KG1 (cell line): Measurements from ENCODE around the gene PHKG1.
A peak's percentile ranks its signal among the peaks of the same experiment; 100 is the strongest.
"Not testable (repeated sequence)": the region's sequence is repeated elsewhere in the genome, so short reads cannot be mapped to it uniquely, and the experiment has no call there.

Source experiments
- DNase-seq: peaks from one replicate; lab custom pipeline; 2025; lab: John Stamatoyannopoulos, UW

PHKG1 gene

DNA sequence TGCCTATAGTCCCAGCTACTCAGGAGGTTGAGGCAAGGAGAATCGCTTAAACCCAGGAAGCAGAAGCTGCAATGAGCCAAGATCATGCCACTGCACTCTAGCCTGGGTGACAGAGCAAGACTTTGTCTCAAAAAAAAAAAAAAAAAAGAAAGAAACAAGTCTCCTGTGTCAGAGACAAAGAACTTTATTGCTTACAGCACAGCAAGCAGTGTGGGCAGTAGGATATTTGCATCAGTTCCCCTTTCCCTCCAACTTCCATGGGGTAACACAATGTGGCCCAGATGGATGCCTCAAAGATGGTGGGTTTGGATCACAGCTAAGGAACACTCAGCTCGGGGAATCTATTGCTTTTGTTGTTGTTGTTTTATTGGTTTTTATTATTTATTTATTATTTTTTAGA, 47.0 kb downstream of the PHKG1 start:
- DNase-seq: not testable (repeated sequence)

DNA sequence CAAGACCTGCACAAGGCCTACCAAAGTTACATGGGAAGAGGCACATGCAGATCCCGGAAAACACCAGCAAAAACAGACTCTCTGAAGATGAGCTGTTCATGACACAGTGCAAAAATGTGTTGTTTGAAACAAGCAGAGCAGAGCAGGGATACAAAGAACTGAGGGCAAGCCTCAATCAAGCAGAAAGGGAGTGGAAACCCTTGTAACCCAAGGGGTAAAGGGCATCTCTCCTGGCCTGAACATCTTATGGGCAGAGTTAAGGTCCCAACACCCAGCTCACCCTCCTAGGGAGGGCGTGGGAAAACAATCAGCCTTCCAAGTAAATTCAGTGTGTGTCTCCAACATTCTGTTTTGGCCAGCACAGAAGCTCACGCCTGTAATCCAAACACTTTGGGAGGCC, 52.0 kb downstream of the PHKG1 start:
- no peak for DNase-seq

DNA sequence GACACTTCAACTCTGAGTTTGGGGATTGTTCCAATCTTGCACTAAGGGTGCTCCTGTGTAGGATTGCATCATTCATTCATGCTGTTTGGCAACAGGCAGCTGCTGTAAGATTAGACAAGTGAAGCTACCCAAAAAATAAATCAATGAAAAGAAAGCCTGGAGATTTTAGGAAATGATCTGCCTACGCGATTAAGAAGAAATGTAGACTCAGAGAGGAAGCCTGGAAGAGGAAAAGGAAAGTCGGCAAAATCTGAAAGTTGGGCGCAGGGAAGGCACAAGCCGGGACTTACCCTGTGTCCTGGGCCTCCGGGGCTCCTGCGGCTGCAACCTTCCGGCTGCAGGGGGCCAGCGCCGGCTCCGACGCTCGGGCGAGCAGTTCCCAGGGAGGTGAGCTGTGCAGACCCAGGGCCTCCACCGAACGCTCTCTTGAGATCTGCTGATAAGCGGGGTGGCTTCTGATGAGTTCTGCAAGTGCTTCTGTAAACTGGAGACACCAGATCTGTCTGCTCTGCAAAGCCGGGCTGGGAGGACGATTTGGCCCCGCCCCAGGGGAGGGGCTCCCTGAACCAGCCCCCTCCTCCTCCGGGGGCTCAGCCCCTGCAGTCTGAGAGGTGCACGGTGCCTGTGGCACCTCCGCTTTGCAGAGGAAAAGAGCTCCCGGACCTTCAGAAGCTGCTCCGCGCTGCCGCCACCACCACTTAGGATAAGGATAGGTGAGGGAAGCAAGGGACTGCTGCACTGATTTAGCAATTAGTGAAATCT, 58.9 kb downstream of the PHKG1 start:
- peak; percentile 54 for DNase-seq

DNA sequence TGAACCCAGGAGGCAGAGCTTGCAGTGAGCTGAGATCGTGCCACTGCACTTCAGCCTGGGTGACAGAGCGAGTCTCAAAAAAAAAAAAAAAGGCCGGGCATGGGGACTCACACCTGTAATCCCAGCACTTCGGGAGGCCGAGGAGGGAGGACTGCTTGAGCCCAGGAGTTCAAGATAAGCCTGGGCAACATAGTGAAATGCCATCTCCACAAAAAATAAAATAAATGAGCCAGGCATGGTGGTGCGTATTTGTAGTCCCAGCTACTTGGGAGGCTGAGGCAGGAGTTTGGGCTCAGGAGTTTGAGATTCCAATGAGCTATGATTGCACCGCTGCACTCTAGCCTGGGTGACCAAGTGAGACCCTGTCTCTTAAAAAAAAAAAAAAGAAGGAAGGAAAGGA, 60.2 kb downstream of the PHKG1 start:
- not testable (repeated sequence) for DNase-seq

DNA sequence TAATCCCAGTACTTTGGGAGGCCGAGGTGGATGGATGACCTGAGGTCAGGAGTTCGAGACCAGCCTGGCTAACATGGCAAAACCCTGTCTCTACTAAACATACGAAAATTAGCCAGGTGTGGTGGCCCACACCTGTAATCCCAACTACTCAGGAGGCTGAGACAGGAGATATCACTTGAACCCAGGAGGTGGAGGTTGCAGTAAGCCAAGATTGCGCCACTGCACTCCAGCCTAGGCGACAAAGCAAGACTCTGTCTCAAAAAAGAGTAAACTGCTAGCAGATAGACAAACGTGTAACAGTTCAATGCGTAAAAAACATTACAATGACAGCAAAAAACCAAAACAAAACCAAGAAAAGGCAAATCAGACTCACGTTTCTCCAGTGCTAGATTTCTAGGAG, 61.2 kb downstream of the PHKG1 start:
- not testable (repeated sequence) for DNase-seq

DNA sequence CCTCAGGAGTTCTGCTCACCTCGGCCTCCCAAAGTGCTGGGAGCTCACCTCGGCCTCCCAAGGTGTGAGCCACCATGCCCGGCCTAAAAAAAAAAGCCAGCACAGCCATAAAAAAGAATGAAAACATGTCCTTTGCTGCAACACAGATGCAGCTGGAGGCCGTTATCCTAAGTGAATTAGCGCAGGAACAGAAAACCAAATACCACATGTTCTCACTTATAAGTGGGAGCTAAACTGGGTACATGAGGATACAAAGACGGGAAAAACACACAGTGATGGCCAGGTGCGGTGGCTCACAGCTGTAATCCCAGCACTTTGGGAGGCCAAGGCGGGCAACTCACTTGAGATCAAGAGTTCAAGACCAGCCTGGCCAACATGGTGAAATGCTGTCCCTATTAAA, 62.4 kb downstream of the PHKG1 start:
- no peak for DNase-seq
